HG02610 (cell line): Measurements from ENCODE around the gene UNC5CL.
"Not testable (repeated sequence)": the region's sequence is repeated elsewhere in the genome, so short reads cannot be mapped to it uniquely, and the experiment has no call there.

ENCODE experiments used
- ATAC-seq: cut with Tn5 transposase; IDR thresholded peaks from one replicate; pipeline ENCODE4 v1.9.1; 2021; ENCODE audit warnings: mild to moderate bottlenecking, moderate library complexity; ENCODE audit not compliant: unreplicated experiment

Gene UNC5CL

GRCh38 chr6:41040940-41041536 is 2.0 kb upstream of the UNC5CL start:
- ATAC-seq, result no peak

DNA sequence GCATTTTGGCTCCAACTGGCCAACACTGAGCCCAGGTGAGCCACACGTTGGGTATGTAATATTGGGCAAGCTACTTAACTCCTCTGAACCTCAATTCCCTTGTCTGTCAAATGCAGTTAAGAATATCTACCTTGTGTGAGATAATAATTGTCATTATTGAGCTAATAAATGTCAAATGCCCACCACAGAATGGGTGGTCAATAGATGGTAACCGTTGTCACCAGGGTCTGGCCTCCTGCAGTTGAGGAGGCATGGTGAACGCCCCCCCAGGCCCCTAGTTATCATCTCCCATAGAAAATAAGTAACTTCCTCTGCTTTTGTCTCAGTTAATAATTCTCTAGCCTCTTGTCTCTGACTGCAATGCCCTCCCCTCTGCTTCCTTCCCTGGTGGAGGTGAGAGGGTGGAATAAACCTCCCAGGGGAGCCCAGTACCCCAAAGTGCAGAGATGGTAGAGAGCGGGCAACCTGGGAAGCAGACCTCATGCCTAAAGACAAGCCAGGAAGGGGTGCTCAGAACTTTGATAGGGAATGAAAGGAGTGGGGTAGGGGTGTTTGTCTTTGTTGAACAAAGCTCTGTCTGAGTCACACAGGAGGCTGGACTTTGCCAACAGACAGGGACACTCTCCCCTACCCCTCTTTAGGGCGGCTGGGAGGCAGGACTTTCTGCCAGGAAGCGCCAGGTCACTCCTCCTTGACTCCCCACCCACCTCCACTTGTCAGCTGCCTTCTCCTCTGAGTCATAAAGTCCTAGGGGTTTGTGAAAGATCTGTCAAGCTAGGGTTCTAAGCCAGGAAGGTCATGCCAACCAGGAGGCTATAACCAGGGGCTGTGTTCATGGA is 1.3 kb upstream of the UNC5CL start:
- ATAC-seq, result peak; percentile 44

DNA sequence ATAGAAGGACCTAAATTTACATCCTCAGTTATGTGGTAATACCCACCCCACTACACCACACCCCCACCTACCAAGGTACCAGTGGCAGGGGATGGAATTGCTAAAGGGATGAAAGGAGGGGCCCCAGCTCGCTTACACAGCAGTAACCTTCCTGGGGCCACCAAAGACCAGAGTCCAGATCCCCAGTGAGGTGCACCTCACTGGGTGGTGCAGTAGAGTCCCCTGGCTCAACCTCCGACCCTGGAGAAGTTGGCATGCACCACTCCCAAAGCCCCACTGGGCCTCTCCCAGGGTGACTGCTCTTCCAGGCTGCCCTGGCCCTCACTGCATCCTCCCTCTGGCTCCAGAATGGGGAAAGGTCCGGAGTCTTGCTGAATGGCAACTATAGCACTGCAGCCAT is 816 bp downstream of the UNC5CL start:
- ATAC-seq, result no peak

- no peak for ATAC-seq
Measured at GRCh38 chr6:41037107-41037900, 1.7 kb downstream of the UNC5CL start.

GRCh38 chr6:41036601-41037000 is 2.4 kb downstream of the UNC5CL start:
- ATAC-seq, result no peak

DNA sequence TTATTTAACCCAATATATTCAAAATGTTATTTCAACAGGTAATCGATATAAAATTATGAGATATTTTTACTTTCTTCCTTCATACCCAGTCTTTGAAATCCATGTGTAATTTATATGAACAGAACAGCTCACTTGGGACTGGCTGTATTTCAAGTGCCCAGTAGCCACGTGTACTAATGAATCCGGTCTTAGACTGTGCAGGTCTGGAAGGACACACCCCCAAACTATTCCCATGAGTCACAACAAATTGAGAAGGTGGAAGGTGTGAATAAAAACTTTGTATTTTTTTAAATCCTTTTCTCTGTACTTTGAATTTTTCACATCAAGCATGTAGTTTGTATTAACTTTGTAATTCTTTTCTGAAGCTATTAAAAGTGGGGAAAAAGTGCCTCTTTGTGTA is 2.8 kb downstream of the UNC5CL start:
- ATAC-seq, result no peak

- ATAC-seq, result no peak
Measured at GRCh38 chr6:41033776-41034175, 5.2 kb downstream of the UNC5CL start.

- no peak for ATAC-seq
Measured at GRCh38 chr6:41032830-41033229, 6.2 kb downstream of the UNC5CL start.

GRCh38 chr6:41028561-41029412 is 10.2 kb downstream of the UNC5CL start:
- ATAC-seq, result peak; percentile 32

DNA sequence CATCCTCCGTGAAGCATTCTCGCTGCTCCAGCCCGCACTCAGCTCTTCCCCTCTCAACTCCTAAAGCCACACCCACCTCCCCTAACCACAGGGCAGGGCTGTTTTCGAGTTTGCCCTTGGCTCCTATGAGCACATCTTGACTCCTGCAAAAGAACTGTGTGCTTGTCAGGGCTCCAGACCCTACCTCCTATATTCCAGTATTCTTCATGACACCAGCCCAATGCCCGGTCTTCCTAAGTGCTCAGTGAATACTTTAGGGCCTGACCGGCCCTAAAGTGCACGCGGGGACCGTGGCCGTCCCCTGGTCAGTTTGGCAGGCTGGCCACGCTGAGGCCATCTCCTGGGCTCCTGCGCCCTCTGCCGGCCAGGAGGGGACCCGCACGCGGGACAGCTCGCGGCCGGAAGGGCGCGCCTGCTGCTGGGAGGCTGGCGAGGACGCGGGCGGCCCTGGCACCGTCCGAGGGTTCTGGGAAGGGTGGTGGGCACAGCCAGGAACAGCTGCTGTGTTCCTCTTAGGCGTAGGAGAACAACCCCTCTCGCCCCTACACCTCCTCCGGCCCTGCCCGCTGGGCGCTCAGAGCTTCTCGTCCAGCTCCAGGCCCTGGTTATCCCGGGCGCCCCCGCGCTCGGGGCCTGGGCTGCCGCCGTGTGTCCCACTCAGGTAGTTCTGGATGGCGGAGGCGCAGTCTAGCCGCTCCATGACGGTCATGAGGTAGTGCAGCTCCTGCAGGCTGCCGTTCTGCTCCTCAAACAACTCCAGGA is 11.0 kb downstream of the UNC5CL start:
- peak; percentile 87 for ATAC-seq

GRCh38 chr6:41027241-41027640 is 11.8 kb downstream of the UNC5CL start:
- no peak for ATAC-seq

DNA sequence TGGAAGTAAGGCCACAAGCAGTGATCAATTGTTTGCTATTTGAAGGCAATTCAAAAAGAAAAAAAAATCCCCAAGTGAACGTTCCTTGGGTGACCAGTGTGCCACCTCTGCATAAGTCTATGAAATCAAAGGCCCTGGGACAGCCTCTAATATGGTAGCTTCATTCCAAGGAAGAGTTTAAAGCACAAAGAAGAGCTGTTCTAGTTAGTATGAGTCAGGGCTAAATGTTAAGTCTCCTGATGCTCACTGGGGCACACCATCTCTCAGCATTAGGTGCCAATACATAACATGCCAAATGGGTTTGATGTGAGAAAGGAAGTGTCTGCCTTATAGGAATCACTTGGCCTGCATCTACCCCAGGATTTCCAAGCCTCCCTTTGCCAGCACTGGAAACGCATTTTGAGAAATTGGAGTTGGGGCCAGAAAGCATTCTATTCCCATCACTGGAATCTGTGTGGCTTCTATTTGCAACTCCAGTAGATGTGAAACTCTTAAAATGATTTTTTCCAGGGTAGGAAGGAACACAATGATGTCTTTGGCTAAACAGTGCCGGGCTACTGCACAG is 13.0 kb downstream of the UNC5CL start:
- ATAC-seq, result no peak

DNA sequence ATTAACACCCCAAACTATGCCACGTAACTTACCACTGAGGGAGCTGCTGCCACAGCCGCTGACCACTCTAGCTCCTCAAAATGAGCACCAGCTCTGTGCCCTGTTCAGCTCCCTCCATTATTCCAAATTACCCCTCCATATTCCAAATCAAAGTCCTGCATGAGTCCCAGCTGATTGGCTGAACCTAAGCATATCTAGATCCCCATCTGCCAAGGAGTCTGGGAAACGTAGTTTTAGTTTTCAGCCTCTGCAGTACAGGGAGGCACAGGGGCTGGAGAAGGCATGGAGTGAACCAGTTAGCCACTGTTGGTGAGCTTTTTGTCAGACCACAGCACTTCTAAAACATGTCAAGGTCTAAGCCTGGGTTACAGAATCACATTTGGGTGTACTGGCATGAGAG is 15.9 kb downstream of the UNC5CL start:
- ATAC-seq, result no peak

DNA sequence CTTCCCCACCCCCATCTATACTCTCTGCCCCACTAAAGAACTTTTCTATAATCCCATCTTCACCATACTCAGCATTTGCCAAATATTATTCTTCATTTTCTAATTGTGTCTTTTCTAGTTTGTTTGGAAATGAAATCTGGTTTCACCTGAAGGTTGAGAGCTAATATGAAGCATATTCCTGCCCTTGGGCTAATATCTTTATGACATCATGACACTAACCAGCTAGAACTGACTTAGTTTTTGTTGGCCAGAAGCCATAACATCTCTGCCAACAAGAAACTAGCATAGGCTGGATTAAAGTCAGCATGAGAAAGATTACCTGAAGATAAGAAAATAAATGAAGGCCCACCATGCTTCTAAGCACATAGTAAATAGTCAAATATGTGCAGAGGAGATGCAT is 16.7 kb downstream of the UNC5CL start:
- ATAC-seq, result no peak

DNA sequence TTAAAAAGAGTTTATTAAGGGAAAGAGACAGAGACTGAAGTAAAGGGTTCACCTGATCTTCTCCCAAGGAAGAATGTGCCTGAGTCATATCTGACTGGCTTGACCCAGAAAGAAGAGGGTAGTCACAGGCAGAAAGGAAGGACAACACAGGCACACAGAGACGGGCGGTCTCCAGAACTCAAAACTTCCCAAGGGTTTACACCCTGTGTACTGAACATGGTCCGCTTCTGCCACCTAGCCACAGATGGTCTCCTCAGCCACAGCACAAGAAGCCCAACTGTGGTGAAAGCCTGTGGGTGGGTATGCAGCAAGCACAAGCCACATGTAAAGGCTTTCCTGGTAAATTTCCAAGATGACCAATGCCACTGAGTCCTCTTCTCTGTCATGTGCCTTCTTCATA is 17.2 kb downstream of the UNC5CL start:
- no peak for ATAC-seq

GRCh38 chr6:41017663-41018062 is 21.4 kb downstream of the UNC5CL start:
- ATAC-seq, result no peak

- ATAC-seq, result not testable (repeated sequence)
Measured at GRCh38 chr6:41015860-41016259, 23.2 kb downstream of the UNC5CL start.

DNA sequence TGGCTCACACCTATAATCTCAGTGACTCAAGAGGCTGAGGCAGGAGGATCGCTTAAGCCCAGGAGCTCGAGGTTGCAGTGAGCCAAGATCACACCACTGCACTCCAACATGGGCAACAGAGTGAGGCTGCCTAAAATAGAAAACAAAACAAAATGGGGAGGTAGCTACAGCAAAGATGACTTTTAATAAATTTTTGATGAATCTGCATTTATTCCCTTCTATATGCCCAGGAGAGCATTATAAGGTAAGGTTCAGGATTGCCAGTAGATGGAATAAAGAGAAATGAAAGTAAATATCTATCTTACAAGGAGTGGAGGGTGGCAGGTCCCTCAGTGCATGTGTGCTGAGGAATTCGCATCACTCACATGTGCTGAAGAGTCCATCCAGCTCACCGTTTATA is 24.2 kb downstream of the UNC5CL start:
- ATAC-seq, result no peak

- no peak for ATAC-seq
Measured at GRCh38 chr6:41013466-41014153, 25.4 kb downstream of the UNC5CL start.
